ENCODE measurements around the gene CBR3.

DNA sequence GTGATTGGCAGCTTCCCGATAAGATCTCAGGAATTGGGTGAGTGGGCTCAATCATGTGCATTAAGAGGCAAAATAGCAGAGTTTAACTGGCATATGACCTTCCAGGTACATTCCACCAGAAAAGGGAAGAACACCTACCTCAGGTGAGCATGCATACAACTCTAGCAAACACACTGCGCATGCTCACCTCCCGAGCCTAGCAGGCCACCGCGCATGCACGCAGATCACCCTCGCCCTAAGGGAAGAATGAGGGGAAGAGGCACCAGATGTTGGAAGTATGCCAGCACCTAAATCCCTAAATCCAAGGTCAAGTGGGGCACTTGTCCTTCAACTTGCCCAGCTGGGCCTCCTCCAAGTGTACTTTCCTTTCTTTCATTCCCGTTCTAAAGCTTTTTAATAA lies 23.6 kb upstream of the CBR3 start:
- no peak for TF ChIP-seq CTCF (IDR thresholded peaks at IDR 0.05; ENCODE audit: insufficient read depth, low read length, poor library complexity, severe bottlenecking)
- no peak for TF ChIP-seq EZH2phosphoT487 (conservative IDR thresholded peaks at IDR 0.05; ENCODE audit: low read length)
